Kidney (tissue), 14 donors: ENCODE measurements around the gene IL4I1. TPM values are rescaled to one million over a fixed set of nuclear protein-coding genes. Genes with fewer than 3 reads are reported as not detected.

Experiments used
- DNase-seq, 5 donors: peaks; one replicate each; pipeline ENCODE4 v3.0.0-alpha.2; 2013 to 2020
- FAIRE-seq: peaks from 2 replicates; lab custom pipeline; 2012; peaks lifted over from hg19 to GRCh38; lab: Jason Lieb, UNC
- H3K27ac ChIP-seq, 2 donors: one replicate each; pipeline ENCODE4 v1.7.0; 2013; ENCODE audit warnings: low read depth in 2 of 2, low read length in 2 of 2, inconsistent platforms in 1 of 2
- H3K27me3 ChIP-seq: one replicate; pipeline ENCODE4 v1.7.1; 2013; ENCODE audit warnings: low read length, inconsistent platforms; ENCODE audit not compliant: control insufficient read depth, insufficient read depth
- H3K36me3 ChIP-seq, 3 donors: one replicate each; pipeline versions ENCODE4 v1.7.0 to v1.7.1; 2013; ENCODE audit warnings: low read length in 3 of 3, control low read depth in 1 of 3, inconsistent platforms in 1 of 3; ENCODE audit not compliant: insufficient read depth in 3 of 3, control insufficient read depth in 2 of 3
- H3K4me1 ChIP-seq, 3 donors: one replicate each; pipeline versions ENCODE4 v1.7.0 to v1.7.1; 2013; ENCODE audit warnings: low read length in 3 of 3, inconsistent platforms in 1 of 3, low read depth in 1 of 3; ENCODE audit not compliant: control insufficient read depth in 2 of 3, insufficient read depth in 2 of 3
- H3K4me3 ChIP-seq, 3 donors: one replicate each; pipeline versions ENCODE4 v1.7.0 to v1.8.1; 2013; ENCODE audit warnings: low read length in 3 of 3, control low read depth in 1 of 3, inconsistent platforms in 1 of 3
- H3K9ac ChIP-seq, 3 donors: one replicate each; pipeline versions ENCODE4 v1.7.0 to v1.7.1; 2013; ENCODE audit warnings: low read length in 3 of 3, control low read depth in 1 of 3, inconsistent platforms in 1 of 3
- H3K9me3 ChIP-seq, 3 donors: one replicate each; pipeline versions ENCODE4 v1.7.0 to v1.7.1; 2013; ENCODE audit warnings: low read length in 3 of 3, control low read depth in 1 of 3, inconsistent platforms in 1 of 3; ENCODE audit not compliant: control insufficient read depth in 2 of 3, insufficient read depth in 1 of 3
- intact Hi-C: fragments of 100-400 bp; cut with DNase I; formaldehyde crosslinking; loops from one replicate; pipeline ENCODE4 v1.11.1; 2022
- polyA plus RNA-seq: library from polyadenylated mRNA; stranded (reverse); fragments of 350-450 nt; fragmentation: Illumina TruSeq; extraction: RNeasy Lipid Tissue Mini Kit (QIAGEN cat#74804); gene quantifications from one replicate; pipeline ENCODE4 v1.2.3, GENCODE V29; 2014; ENCODE audit warnings: low read depth, low replicate concordance; ENCODE audit not compliant: insufficient read depth
- total RNA-seq: library from RNA; stranded (reverse); fragmentation: NEBNext Ultra II Directional; extraction: Animal tissue kit (Norgen Biotek cat#: 25700); gene quantifications from one replicate; pipeline ENCODE4 v1.2.1, GENCODE V29; 2021
- TF ChIP-seq, protein P1 (sequence below): IDR thresholded peaks from 3 replicates; pipeline ENCODE4 v1.5.1; 2012; ENCODE audit warnings: mild to moderate bottlenecking, moderate library complexity, borderline replicate concordance; ENCODE audit not compliant: insufficient read depth; ENCODE audit errors: extremely low read depth
- donor health status: control.
- donor health status: control.
- donor health status: control.
- donor health status: control.
- donor health status: control.
- donor health status: DM: yes; HTN: yes; CAD: no.
- donor health status: Normal renal cell carcinoma (clear cell type).

IL4I1 gene
- total and polyA plus RNA-seq, 2 donors from 2014 or later = 0.82 to 12.8 TPM

DNA sequence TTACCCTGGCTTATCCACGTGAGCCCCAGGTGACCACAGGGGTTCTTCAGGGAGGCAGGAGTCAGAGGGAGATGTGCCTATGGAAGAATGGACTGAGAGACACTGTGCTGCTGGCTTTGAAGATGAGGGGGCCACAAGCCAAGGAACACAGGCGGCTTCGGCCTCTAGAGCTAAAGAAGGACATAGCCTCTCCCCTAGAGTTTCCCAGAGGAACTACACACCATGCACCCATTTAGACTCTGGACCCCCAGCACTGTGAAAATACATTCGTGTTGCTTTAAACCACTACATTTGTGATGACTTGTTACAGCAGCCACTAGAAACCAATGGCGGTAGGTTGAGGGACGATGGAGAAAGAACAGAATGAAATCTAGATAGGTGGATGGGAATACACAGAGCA is 18.6 kb upstream of the IL4I1 start:
- Histone ChIP-seq H3K9me3 (no peaks in the 10 kb centered on the region), H3K27me3 (no peaks in the 10 kb centered on the region), H3K9ac (no peak overlapping the region), H3K27ac (no peak overlapping the region), H3K36me3 (peaks cover 0 to 14% (median 0%) of the 10 kb centered on the region in 3 donors), H3K4me1 (peaks cover 0 to 7% (median 0%) of the 10 kb centered on the region in 3 donors), H3K4me3 (no peak overlapping the region)
- intact Hi-C loops = no loop called here
- FAIRE-seq (no peak), DNase-seq (no peak)
- TF ChIP-seq, protein P1, sequence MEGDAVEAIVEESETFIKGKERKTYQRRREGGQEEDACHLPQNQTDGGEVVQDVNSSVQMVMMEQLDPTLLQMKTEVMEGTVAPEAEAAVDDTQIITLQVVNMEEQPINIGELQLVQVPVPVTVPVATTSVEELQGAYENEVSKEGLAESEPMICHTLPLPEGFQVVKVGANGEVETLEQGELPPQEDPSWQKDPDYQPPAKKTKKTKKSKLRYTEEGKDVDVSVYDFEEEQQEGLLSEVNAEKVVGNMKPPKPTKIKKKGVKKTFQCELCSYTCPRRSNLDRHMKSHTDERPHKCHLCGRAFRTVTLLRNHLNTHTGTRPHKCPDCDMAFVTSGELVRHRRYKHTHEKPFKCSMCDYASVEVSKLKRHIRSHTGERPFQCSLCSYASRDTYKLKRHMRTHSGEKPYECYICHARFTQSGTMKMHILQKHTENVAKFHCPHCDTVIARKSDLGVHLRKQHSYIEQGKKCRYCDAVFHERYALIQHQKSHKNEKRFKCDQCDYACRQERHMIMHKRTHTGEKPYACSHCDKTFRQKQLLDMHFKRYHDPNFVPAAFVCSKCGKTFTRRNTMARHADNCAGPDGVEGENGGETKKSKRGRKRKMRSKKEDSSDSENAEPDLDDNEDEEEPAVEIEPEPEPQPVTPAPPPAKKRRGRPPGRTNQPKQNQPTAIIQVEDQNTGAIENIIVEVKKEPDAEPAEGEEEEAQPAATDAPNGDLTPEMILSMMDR = no peak

DNA sequence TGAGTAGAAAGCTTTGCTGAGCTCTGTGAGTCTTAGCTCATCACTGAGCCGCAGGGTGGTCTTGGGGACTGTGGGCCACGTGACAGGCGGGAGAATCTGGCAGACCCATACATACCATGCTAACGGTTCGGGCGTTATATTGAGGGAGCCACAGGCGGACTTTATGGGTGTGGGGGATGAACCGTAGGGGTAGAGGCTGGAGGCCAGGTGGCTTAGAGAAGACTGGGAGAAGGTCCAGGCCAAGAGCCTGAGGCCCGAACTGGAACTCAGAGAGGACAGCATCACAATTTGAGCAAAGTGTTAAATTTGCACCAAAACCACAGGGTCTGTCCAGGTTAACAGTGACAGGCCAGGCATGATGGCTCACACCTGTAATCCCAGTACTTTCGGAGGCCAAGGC is 17.0 kb upstream of the IL4I1 start:
- TF ChIP-seq, protein P1 = no peak
- peaks cover 0 to 19% (median 0%) of the 10 kb centered on the region in 3 donors for H3K36me3 ChIP-seq

DNA sequence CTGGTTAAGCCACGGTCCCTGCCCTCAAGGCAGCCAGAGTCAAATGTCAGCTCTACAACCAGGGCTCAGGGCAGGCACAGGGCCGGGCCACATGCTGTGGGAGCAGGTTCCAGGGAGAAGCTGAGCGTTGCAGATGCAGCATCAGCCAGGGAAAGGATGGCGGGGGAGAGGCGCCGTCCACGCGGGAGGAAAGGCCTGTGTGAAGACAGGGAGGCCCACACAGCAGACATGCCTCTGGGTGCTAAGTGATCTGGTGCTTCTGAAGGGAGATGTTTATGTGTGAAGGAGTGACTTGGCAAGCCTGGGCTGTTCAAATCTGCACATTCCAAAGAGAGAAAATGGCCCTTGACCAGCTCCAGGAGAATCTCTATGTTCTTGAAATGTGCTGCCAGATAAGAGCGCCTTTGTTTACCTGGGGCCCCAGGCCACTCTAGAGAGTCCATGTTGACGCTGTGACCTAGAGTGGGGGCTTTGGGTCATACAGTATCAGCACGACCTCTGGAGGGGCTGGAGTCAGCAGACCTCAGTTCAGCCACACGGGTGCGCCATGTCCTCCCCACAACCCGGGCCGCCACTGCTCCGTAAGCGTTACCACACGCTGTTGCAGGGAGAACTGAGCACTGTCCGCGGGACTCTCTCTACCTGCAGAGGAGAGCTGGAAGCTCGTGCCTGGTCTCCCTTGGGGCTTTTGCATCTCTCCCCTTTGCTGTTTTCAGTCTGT is 16.4 kb upstream of the IL4I1 start:
- Histone ChIP-seq H3K36me3 (peaks cover 0 to 20% (median 0%) of the 10 kb centered on the region in 3 donors), H3K9ac (no peak overlapping the region), H3K4me3 (no peak overlapping the region), H3K27ac (no peak overlapping the region), H3K27me3 (no peaks in the 10 kb centered on the region), H3K9me3 (no peaks in the 10 kb centered on the region), H3K4me1 (peaks cover 0 to 7% (median 0%) of the 10 kb centered on the region in 3 donors)
- intact Hi-C loops = no loop called here
- FAIRE-seq (no peak), DNase-seq (peak in 1 of 5 donors; percentile 31)
- TF ChIP-seq, protein P1 = no peak

More for the DNA sequence above, 17.0 kb upstream of the IL4I1 start:
- H3K9me3 ChIP-seq = no peaks in the 10 kb centered on the region
- FAIRE-seq (no peak), DNase-seq (no peak)
- no peak overlapping the region for H3K27ac ChIP-seq
- peaks cover 0 to 7% (median 0%) of the 10 kb centered on the region in 3 donors for H3K4me1 ChIP-seq
- no peak overlapping the region for H3K9ac ChIP-seq
- no peak overlapping the region for H3K4me3 ChIP-seq
- no peaks in the 10 kb centered on the region for H3K27me3 ChIP-seq
- intact Hi-C loops = no loop called here
